ENCODE data around the gene PREP. TPM values are rescaled to one million over a fixed set of nuclear protein-coding genes. Genes with fewer than 3 reads are reported as not detected.

PREP gene
- total RNA-seq, 1 experiment from 2014 or later: 32.7 TPM

DNA sequence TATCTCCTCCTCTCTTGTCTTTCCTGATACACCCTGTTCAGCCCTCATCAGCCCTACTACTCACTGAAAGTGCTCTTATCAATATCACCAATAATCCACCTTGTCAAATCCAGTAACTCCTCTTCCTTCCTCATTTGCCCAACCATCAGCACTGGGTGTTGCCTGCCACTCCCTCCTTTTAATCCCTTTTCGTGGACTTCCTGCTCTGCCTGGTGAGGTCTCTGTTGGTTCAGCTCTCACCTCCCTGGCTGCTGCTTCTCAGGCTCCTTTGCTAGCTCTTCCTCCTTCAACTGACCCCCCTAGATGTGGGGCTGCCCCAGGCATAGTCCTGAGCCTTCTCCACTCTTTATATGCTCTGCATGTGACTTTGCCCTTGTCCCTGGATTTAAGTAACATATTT, 92.5 kb downstream of the PREP start:
- no peak for DNase-seq (ENCODE audit: low read depth)

DNA sequence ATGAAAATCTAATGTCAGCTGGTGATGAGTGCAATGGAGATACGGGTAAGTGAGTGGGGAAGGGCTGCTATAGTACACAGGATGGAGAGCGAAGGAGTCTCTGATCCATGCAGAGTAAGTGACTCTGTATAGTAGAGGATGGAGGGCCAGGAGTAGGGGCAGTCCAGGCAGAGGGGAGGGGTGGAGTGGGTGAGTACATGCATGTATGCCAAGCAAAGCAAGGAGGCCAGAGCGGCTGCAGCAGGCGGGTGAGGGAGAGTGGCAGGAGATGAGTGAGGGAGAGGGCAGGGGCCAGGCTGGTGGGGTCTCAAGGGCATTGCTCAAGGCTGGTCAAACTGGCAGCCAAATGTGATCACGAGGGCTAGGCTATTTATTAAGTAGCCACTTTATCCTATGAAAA, 94.0 kb downstream of the PREP start:
- no peak for DNase-seq (ENCODE audit: low read depth)

DNA sequence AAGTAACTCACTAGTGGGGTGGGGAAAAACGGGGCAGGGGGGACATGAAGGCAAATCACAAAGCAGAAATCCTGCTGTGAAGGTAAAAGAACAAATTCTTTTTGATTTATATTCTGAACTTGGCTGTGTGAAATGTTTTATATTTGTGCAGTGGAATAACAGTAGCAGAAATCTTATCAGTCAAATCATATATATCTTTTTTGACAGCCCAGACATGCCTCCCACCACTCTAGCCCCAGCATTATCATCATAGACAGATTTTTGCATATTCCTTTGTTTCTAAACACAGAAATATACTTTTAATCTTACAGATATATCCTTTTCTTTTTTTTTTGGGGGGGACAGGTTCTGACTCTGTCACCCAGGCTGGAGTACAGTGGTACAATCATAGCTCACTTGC, 97.4 kb downstream of the PREP start:
- no peak for DNase-seq (ENCODE audit: low read depth)

DNA sequence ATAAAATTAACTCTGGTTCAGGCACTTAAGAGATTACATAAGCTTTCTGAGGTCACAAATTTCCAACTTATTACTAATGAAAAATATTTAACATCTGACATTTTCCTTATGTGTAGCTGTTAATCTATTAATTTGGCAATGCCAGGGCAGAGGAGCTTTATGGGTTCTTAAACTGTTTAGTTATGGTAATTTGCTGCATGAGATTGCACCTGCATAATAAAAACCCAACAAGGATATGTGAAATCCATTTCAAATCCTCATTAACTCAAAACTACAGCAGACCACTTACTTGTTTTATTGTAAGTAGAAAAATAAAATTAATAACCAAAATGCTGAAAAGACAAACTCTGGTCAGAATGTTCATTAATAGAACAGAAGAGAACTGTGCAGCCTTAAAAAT, 98.1 kb downstream of the PREP start:
- no peak for DNase-seq (ENCODE audit: low read depth)

DNA sequence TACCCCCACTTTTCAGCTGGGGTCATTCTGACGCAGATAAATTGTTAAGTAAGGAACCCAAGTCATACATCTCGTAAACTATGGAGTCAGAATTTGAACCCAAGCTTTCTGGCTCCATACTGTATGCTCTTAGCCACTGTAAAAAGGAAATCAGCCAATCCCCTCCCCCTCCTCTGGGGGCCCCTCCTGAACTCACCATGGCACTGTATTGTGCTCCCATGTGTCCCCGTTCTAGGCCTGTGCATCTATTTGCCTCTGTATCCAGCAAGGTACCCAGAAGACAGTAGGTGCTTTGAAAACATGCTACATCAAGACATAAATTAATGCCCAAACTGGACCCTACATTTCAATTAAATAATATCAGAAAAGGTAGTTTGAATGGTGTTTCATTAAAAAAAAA, 98.5 kb downstream of the PREP start:
- DNase-seq (ENCODE audit: low read depth): no peak

DNA sequence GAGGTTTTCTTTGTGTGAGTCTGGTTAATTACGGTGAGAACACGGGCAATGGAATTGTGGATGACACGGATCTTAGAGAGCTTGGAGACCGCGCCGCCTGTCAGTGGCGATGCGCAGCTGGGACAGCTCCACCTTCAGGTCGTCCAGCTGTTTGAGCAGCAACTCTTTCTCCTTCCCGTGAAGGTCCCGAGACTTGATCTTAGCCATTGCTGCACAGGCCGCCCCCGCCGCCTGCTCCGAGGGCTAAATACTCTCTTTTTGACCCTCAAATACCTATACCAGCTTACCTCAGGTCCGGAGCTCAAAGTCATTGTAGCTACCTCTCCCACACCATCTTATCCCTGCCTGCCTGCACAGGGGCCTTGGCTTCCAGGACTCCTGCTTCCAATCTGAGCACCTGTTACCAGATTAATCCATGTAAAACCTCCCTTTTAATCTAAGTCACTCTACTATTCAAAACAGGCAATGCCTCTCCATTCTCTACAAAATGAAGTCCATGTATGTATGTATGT, 100.2 kb downstream of the PREP start:
- no peak for DNase-seq (ENCODE audit: low read depth)

DNA sequence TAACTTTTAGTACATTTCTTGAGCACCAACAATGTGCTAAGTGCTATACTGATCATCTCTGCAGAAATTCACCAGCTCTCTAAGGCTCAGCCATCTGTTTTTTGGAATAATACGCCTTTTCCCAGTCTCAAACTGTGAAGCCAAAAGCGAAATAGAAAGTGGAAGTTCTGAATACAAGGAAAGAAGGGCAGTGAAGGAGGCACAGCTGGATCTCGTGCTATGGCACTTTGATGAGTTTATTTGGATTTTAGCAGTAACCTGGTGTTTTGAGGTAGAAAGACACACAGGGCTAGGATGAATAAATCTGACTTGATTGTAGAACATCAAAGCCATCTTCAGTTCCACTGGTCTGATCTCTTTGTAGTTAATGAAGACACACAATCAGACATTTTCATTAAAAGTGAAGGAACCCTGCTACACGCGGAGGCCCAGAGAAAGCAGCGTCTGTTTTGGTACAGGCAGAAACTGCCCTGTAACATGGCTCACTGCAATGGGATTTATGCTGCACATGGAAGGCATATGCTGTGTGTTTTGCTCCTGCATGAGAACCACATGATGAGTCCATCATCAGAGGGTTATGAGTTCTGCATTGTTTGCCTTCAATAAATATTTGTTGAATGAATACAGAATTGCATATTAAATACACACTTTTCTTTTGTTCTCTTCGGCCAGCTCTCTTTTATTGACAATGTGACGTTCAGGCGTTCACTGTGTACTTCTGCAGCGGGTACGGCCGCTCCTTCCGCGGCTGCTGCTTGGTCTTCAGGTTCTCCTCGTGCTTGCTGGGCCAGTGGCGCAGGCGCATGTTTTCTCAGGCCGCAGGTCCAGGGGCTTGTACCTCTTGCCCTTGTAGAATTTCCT, 100.9 kb downstream of the PREP start:
- DNase-seq (ENCODE audit: low read depth): no peak

DNA sequence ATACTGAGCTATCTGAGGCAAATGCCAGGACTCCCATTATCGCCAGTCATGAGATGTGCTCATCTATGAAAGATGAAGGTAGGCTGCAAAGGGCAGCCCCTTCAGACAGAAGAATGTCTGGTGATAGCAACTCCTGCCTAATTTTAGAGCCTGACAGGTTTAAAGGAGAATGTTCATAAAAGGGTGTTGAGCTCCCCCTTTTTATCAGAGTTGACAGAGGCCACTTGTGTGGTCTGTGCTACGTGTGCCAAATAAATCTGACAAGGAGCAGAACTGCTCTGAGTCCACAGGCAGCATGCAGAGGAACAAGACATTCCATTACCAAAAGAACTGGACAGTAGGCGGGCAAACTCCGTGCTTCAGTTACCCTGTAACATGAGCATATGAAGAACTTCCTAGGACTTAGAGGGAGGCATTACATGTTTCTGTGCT, 101.8 kb downstream of the PREP start:
- DNase-seq (ENCODE audit: low read depth): no peak

DNA sequence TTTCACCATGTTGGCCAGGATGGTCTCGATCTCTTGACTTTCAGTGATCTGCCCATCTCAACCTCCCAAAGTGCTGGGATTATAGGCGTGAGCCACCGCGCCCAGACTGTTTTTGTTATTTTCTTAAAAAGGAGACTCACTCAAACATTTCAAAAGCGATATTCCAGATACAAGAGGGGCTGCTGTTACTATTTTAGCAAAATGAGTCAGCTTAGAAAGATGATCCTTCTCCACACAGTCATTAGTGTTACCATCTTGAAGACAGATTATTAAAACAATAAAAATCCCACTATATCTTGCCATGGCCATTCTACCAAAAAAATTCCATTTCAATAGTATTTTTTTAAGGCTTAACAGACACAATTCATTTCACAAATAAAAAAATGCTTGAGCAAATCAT, 102.8 kb downstream of the PREP start:
- peak; percentile 68 for DNase-seq (ENCODE audit: low read depth)

DNA sequence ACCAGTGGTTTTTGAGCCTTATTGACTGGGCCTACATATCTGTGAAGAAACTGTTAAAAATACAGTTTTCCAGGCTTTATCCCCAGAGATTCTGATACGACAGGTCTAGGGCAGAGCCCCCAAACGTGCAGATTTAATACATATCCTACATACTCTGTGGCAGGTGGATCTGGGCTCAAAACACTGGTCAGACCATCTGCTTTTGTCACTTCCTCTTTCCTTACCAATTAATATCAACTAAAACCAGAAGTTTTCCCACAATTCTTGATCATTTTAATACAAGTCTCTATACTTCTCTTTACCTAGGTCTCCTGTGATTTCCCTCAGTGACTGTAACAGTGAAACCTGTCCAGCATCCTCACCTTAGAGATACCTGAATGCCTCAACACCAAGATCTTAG, 108.8 kb downstream of the PREP start:
- DNase-seq (ENCODE audit: low read depth): no peak

DNA sequence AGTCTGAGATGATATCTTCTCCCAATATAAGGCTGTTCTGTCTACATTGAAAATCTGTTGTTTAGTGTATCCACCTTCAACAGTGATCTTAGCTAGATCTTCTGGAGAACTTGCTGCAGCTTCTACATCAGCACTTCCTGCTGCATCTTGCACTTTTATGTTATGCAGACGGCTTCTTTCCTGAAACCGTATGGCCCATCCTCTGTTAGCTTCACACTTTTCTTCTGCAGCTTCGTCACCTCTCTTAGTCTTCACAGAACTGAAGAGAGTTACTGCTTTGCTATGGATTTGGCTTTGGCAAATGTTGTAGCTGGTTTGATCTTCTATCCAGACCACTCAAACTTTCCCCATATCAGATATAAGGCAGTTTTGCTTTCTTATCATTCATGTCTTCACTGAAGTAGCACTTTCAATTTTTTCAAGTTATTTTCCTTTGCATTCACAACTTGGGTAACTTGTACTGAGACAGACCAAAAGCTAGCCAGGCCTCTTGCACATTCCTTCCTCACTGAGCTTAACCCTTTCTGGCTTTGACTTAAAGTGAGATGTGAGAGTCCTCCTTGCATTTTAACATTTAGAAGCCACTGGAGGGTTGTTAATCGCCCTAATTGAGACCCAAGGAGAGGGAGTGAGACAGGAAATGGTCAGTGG, 110.1 kb downstream of the PREP start:
- DNase-seq (ENCODE audit: low read depth): no peak

DNA sequence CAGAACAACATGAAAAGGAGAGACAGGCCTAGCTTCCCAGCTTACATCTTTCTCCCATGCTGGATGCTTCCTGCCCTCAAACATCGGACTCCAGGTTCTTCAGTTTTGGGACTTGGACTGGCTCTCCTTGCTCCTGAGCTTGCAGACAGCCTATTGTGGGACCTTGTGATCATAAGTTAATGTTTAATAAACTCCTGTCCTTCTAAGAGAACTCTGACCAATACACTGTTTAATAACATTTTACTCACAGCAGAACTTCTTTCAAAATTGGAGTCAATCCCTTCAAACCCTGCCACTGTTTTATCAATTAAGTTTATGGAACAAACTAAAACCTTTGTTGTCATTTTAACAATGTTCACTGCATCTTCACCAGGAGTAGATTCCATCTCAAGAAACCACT, 111.4 kb downstream of the PREP start:
- DNase-seq (ENCODE audit: low read depth): no peak

DNA sequence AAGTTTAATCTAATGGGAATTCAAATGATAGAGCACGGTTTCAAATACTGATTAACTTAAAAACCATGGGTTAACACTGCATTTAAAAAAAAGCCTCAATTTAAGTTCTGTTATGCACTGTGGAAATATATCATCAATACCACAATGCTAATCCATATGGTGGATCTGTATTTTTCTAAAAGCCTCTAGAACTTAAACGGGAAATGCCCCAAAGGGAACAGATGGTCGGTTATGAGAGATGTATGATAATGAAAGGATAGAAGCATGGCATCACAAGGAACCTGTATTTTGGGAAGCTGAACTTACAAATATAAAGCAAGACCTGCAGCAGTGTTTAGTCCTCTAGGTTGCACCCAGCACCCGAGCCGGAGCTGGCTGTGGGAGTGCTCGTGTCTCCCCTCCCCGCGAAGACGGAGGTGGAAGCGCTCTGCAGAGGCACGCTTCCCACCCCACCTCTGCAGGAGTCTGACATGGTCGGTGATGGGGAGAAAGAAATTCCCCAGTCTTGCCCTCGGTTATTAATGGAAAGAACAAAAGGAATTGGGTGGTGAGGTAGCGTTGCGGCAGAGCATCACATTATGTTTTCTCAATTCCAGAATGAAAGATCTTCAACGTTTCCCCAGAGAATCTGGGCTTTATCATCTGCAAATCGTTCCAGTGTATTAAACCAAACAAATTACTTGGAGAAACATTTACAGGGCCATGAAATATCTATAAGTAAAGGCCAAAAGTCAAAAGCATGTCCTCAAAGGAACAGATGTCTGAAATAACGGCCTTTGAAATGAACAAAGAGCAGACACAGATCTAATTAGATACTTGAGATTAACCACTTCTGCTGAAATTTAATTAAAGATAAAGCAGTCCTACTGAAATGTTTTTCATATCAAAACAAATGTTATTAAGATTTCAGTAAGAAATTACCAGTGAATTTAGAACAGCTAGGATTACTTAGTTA, 120.0 kb downstream of the PREP start:
- no peak for DNase-seq (ENCODE audit: low read depth)

DNA sequence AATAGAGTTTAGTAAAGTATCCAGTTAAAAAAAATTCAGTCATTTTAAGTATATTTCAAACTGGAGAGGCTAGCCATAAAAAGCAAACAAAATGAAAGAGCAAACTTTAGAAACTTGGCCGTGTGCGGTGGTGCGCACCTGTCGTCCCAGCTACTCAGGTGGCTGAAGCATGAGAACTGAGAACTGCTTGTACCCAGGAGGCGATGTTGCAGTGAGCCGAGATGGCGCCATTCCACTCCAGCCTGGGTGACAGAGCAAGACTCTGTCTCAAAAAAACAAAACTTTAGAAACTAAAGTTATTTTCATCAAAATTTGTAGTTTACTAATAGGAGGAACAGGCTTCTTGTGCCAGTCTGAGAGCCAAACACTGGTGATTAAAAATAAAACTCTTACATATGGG, 122.8 kb downstream of the PREP start:
- DNase-seq (ENCODE audit: low read depth): no peak

DNA sequence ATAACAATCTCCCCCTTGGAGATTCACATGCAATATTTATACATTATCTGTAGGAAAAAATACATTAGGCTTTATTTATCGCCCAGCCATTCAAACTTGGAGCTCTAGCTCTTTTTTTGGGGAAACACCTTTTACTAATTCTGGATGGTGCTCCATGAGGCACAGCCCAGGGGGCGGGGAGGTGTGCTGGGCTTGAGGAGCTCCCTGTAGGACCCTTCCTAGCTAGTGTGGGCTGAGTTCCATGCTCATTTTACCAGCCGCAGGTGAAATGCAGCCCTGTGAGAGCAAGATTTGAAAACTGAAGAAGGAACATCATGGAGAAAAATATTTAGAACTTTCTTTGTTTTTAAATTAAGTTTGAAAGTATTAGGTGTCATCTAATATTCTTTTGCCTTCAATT, 123.4 kb downstream of the PREP start:
- DNase-seq (ENCODE audit: low read depth): no peak

DNA sequence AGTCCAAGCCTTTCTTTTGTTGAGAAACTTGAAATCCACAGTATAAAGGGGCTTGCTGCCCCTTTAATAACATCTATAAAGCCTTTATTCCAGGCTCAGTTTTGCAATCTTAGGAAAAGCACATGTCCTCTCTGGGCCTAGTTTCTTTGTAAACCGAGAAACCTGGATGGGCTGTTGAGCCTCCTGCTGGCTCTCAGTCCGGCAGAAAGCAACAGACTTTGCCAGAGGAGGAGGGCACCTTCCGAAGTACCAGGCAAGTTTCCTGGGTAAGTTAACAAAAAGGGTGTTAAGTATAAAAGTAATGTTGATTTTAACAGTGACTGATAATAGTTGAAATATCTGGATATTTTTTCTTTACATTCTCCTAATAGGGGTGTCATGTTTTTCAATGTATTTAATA, 124.1 kb downstream of the PREP start:
- no peak for DNase-seq (ENCODE audit: low read depth)

DNA sequence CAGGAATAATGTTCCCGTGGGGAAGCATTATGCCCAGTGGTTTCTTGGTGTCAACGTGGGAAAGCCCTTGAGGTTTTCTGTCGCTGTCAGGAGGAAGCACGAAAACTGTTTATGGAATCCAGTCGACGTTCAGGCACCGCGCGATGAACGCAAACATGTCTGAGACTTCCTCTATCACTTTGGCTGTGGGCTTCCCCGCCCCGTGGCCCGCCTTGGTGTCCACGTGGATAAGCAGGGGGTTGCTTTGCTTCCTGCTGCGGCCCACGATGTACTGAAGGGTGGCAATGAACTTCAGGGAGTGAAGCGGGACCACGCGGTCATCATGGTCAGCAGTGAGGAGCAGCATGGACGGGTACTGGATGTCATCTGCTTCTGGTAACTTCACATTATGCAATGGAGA, 124.8 kb downstream of the PREP start:
- DNase-seq (ENCODE audit: low read depth): no peak

DNA sequence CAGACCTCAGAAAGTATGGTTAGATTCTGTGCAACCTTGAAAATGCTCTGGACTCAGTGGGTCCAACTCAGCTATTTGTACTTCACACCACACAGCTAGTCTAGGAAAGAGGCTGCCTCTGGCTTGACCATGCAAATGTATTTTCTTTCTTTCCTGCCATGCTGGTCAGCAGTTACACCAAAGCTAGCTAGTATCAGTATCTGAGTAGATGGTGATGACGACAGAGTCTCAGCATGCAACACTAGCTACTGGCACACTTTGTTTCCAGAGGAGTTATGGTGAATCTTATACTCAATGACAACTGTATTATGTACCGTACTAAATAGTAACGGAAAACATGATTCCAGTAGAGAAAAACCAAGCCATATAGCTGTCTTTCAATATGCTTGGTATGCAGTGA, 126.5 kb downstream of the PREP start:
- no peak for DNase-seq (ENCODE audit: low read depth)

DNA sequence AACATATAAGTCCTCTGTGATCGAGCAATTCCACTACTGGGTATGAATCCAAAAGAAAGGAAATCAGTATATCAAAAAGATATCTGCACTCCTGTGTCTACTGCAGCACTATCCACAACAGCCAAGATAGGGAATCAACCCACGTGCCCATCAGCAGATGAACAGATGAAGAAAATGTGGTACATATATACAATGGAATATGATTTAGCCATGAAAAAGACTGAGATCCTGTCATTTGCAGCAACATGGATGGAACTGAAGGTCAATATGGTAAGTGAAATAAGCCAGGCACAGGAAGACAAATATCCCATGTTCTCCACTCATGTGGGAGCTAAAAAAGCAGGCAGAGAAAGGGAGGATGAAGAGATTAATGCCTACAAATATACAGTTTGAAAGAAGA, 127.3 kb downstream of the PREP start:
- no peak for DNase-seq (ENCODE audit: low read depth)

DNA sequence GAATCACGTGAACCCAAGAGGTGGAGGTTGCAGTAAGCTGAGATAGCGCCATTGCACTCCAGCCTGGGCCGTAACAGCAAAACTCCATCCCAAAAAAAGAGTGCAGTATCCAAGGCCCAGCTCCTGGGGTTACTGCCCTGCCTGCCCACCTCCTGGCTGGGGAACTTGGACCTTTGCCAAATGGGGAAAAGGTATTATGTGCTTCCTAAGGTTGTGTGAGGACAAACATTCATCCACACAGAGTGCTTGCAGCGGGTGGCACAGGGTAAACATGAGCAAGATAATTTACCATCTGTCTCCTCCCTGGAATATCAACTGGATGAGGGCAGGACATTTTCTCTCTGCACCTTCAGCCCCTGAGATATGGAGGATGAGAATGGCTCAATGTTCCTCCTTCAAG, 128.2 kb downstream of the PREP start:
- no peak for DNase-seq (ENCODE audit: low read depth)

DNA sequence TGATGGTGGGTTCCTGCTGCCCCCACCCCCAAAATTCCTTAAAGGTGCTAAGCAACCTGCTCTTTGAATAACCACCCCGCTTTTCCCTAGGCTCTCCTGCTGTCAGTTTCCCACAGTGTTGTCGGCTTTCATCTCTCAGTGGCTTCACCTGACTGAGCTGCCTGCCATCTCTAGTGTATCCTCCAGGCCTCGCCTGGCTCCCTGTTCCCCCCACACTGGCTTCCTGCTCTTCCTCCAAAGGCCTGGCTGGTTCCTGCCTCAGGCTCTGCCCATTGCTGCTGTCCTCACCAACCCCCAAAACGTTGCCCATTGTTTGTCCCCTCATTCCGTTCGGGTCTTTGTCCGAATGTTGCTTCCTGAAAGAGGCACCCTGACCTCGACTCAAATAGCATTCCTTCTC, 129.3 kb downstream of the PREP start:
- no peak for DNase-seq (ENCODE audit: low read depth)

DNA sequence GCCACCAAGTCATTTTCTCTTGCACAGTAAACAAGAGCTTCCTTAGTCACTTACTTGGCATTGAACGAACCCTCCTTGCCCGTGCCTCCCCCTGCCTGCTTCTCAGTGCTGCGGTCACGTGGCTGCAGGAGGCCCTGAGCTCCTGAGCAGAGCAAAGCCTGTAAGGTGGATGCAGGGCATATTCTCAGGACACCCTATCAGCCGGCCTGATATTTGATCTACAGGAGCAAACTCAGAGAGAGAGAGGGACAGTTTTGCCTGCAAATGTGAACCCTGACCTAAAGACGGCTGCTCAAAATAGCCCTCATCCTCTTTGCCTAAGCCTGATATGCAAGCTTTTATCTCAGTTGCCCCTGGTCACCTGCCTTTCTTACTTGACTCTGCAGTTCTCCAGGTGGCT, 130.1 kb downstream of the PREP start:
- DNase-seq (ENCODE audit: low read depth): peak; percentile 16

All from LHCN-M2 (cell line).